HG02970 (cell line): ENCODE results near the gene SHH.

ENCODE experiments used
- ATAC-seq: cut with Tn5 transposase; IDR thresholded peaks from one replicate; pipeline ENCODE4 v1.9.1; 2021; ENCODE audit warnings: mild to moderate bottlenecking, moderate library complexity, moderate number of reproducible peaks; ENCODE audit not compliant: unreplicated experiment, low FRiP score

Gene SHH

DNA sequence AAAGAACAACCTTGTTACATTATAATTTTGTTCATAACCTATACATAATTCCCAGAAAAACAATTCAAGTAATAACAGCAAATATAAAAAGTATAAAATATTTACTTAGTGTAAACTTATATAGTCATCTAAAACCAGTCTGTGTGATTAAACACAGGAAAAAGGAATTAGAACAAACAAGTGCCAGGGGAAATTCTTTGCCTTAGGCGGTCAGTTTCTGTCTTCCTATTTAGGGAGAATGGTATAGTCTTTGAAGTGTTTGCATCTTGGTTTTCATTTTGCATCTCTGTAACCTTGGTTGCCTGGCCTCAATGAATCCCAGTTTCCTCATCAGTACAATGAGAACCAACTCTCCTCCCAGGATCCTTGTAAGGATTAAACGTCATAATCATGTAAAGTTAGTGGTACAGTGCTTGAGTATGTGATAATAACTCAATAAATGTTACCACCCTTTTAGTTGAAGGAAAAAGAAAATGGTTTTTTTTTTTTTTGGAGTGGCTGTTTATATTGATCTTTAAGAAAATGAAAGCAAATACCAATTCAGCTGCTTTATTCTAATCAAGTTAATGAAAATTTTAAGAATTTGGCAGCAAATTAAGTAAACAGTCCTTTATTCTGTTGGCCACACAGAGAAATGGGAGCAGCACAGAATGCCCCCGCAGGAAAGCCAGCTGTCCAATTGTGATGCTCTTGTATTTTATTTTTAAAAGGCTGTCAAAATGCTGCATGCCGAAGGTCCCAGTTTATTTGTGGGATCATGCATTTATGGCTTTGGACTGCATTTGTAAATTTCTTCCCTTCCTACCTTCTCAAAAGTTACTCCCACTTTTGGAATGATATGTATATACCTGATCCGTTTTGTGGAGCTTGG lies 61.8 kb downstream of the SHH start:
- ATAC-seq = no peak
